ENCODE data around the gene PCDHB8. TPM values are rescaled to one million over a fixed set of nuclear protein-coding genes. Genes with fewer than 3 reads are reported as not detected.
"Not testable (repeated sequence)": the region's sequence is repeated elsewhere in the genome, so short reads cannot be mapped to it uniquely, and the experiment has no call there.

Gene PCDHB8
- polyA plus RNA-seq, 1 donor (not counting 4 experiments of a cell fraction or from before 2014, with no cell fraction given) = not detected

- Histone ChIP-seq H3K27me3 (ENCODE audit: control insufficient read depth, extremely low read depth, insufficient read depth, low read length) (no peaks in the 10 kb centered on the region), H3K79me2 (ENCODE audit: control insufficient read depth, insufficient read depth, low read length) (no peaks in the 10 kb centered on the region), H3K36me3 (ENCODE audit: control insufficient read depth in 2 of 2, extremely low read depth in 1 of 2, insufficient read depth in 2 of 2, low read length in 2 of 2) (no peaks in the 10 kb centered on the region), H4K20me1 (ENCODE audit: control insufficient read depth, extremely low read depth, insufficient read depth, low read length) (no peaks in the 10 kb centered on the region), H3K4me2 (ENCODE audit: control insufficient read depth, extremely low read depth, insufficient read depth, low read depth, low read length) (no peak within 1 kb of the TSS), H3K4me1 (ENCODE audit: control insufficient read depth, extremely low read depth, insufficient read depth, low read length) (no peaks in the 10 kb centered on the region), H3K4me3 (ENCODE audit: control insufficient read depth in 2 of 3, extremely low read depth in 1 of 3, insufficient read depth in 2 of 3, low read depth in 1 of 3, low read length in 3 of 3) (no peak within 1 kb of the TSS), H2AFZ (ENCODE audit: control insufficient read depth, low read length) (no peak within 1 kb of the TSS), H3K9me3 (ENCODE audit: control insufficient read depth, low read depth, low read length) (peaks cover 2% of the 10 kb centered on the region), H3K9ac (ENCODE audit: control insufficient read depth, extremely low read depth, insufficient read depth, low read length) (no peak within 1 kb of the TSS), H3K27ac (ENCODE audit: control insufficient read depth, insufficient read depth, low read length) (no peak within 1 kb of the TSS), H3K9me1 (ENCODE audit: control insufficient read depth, extremely low read depth, insufficient read depth, low read length) (no peaks in the 10 kb centered on the region)
- dilution Hi-C loops (cut with MboI; ENCODE audit: extremely low pct_ligation_motif_present, low sequenced_read_pairs) = no loop called here
- FAIRE-seq (no peak), DNase-seq (ENCODE audit: low read depth, low spot score) (no peak)
- no peak for TF ChIP-seq EZH2 (IDR thresholded peaks at IDR 0.05; ENCODE audit: low read length)
- TF ChIP-seq CTCF (optimal IDR thresholded peaks at IDR 0.05 in 1 of 3, IDR thresholded peaks at IDR 0.05 in 1 of 3, conservative IDR thresholded peaks at IDR 0.05 in 1 of 3; ENCODE audit: extremely low read depth in 1 of 3, insufficient read depth in 2 of 3, low read length in 3 of 3) = no peak
Measured at GRCh38 chr5:141208478-141208877, 30.9 kb downstream of the PCDHB8 start, which contains the start of gene PCDHB12. TSS of gene PCDHB12 (plus strand) at chr5:141208719. CDS start at chr5:141208908, 189 bp downstream.

DNA sequence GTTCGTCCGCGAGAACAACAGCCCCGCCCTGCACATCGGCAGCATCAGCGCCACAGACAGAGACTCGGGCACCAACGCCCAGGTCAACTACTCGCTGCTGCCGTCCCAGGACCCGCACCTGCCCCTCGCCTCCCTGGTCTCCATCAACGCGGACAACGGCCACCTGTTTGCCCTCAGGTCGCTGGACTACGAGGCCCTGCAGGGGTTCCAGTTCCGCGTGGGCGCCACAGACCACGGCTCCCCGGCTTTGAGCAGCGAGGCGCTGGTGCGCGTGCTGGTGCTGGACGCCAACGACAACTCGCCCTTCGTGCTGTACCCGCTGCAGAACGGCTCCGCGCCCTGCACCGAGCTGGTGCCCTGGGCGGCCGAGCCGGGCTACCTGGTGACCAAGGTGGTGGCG, 32.7 kb downstream of the PCDHB8 start:
- DNase-seq (ENCODE audit: low read depth, low spot score); FAIRE-seq; H3K9me3 ChIP-seq (ENCODE audit: control insufficient read depth, low read depth, low read length); H4K20me1 ChIP-seq (ENCODE audit: control insufficient read depth, extremely low read depth, insufficient read depth, low read length); H3K79me2 ChIP-seq (ENCODE audit: control insufficient read depth, insufficient read depth, low read length); H3K36me3 ChIP-seq (ENCODE audit: control insufficient read depth in 2 of 2, extremely low read depth in 1 of 2, insufficient read depth in 2 of 2, low read length in 2 of 2); H3K4me2 ChIP-seq (ENCODE audit: control insufficient read depth, extremely low read depth, insufficient read depth, low read depth, low read length); H3K27ac ChIP-seq (ENCODE audit: control insufficient read depth, insufficient read depth, low read length); H2AFZ ChIP-seq (ENCODE audit: control insufficient read depth, low read length); H3K4me3 ChIP-seq (ENCODE audit: control insufficient read depth in 2 of 3, extremely low read depth in 1 of 3, insufficient read depth in 2 of 3, low read depth in 1 of 3, low read length in 3 of 3); H3K9me1 ChIP-seq (ENCODE audit: control insufficient read depth, extremely low read depth, insufficient read depth, low read length); H3K4me1 ChIP-seq (ENCODE audit: control insufficient read depth, extremely low read depth, insufficient read depth, low read length); H3K9ac ChIP-seq (ENCODE audit: control insufficient read depth, extremely low read depth, insufficient read depth, low read length); dilution Hi-C loops (cut with MboI; ENCODE audit: extremely low pct_ligation_motif_present, low sequenced_read_pairs); H3K27me3 ChIP-seq (ENCODE audit: control insufficient read depth, extremely low read depth, insufficient read depth, low read length): not testable (repeated sequence)

GRCh38 chr5:141210849-141211248, 33.3 kb downstream of the PCDHB8 start:
- H3K27me3 ChIP-seq (ENCODE audit: control insufficient read depth, extremely low read depth, insufficient read depth, low read length); H3K27ac ChIP-seq (ENCODE audit: control insufficient read depth, insufficient read depth, low read length); H3K9ac ChIP-seq (ENCODE audit: control insufficient read depth, extremely low read depth, insufficient read depth, low read length); FAIRE-seq; H3K9me1 ChIP-seq (ENCODE audit: control insufficient read depth, extremely low read depth, insufficient read depth, low read length); dilution Hi-C loops (cut with MboI; ENCODE audit: extremely low pct_ligation_motif_present, low sequenced_read_pairs); H3K79me2 ChIP-seq (ENCODE audit: control insufficient read depth, insufficient read depth, low read length); H3K4me1 ChIP-seq (ENCODE audit: control insufficient read depth, extremely low read depth, insufficient read depth, low read length); H4K20me1 ChIP-seq (ENCODE audit: control insufficient read depth, extremely low read depth, insufficient read depth, low read length); H3K4me2 ChIP-seq (ENCODE audit: control insufficient read depth, extremely low read depth, insufficient read depth, low read depth, low read length); H3K9me3 ChIP-seq (ENCODE audit: control insufficient read depth, low read depth, low read length); H3K4me3 ChIP-seq (ENCODE audit: control insufficient read depth in 2 of 3, extremely low read depth in 1 of 3, insufficient read depth in 2 of 3, low read depth in 1 of 3, low read length in 3 of 3); H2AFZ ChIP-seq (ENCODE audit: control insufficient read depth, low read length); DNase-seq (ENCODE audit: low read depth, low spot score); H3K36me3 ChIP-seq (ENCODE audit: control insufficient read depth in 2 of 2, extremely low read depth in 1 of 2, insufficient read depth in 2 of 2, low read length in 2 of 2): not testable (repeated sequence)

DNA sequence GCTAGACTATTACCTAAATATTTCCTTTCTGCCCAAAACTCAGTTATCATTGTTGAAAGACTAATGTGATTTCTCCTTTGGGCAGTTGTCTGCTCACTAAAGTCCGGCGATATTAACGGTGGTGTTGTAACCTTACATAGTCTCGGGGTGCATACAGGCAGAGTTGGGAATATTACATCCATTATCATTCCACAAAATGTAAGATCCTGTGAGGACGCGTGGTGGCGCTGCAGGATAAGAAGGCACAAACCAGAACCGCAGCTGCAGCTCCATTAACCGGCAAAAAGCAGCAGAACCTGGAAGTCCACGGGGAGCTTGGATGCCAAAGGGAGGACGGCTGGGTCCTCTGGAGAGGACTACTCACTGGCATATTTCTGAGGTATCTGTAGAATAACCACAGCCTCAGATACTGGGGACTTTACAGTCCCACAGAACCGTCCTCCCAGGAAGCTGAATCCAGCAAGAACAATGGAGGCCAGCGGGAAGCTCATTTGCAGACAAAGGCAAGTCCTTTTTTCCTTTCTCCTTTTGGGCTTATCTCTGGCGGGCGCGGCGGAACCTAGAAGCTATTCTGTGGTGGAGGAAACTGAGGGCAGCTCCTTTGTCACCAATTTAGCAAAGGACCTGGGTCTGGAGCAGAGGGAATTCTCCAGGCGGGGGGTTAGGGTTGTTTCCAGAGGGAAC, 36.2 kb downstream of the PCDHB8 start, which contains the start of gene PCDHB13:
TSS of gene PCDHB13 (plus strand) at position 264 of the 684 bp plus-strand sequence. CDS start at position 469, 205 bp downstream.
- H4K20me1 ChIP-seq (ENCODE audit: control insufficient read depth, extremely low read depth, insufficient read depth, low read length); H3K27me3 ChIP-seq (ENCODE audit: control insufficient read depth, extremely low read depth, insufficient read depth, low read length); H3K79me2 ChIP-seq (ENCODE audit: control insufficient read depth, insufficient read depth, low read length); H3K4me3 ChIP-seq (ENCODE audit: control insufficient read depth in 2 of 3, extremely low read depth in 1 of 3, insufficient read depth in 2 of 3, low read depth in 1 of 3, low read length in 3 of 3); H3K9ac ChIP-seq (ENCODE audit: control insufficient read depth, extremely low read depth, insufficient read depth, low read length); H3K4me2 ChIP-seq (ENCODE audit: control insufficient read depth, extremely low read depth, insufficient read depth, low read depth, low read length); DNase-seq (ENCODE audit: low read depth, low spot score); H3K9me1 ChIP-seq (ENCODE audit: control insufficient read depth, extremely low read depth, insufficient read depth, low read length); H3K4me1 ChIP-seq (ENCODE audit: control insufficient read depth, extremely low read depth, insufficient read depth, low read length); H2AFZ ChIP-seq (ENCODE audit: control insufficient read depth, low read length); H3K36me3 ChIP-seq (ENCODE audit: control insufficient read depth in 2 of 2, extremely low read depth in 1 of 2, insufficient read depth in 2 of 2, low read length in 2 of 2); H3K27ac ChIP-seq (ENCODE audit: control insufficient read depth, insufficient read depth, low read length); FAIRE-seq; dilution Hi-C loops (cut with MboI; ENCODE audit: extremely low pct_ligation_motif_present, low sequenced_read_pairs); H3K9me3 ChIP-seq (ENCODE audit: control insufficient read depth, low read depth, low read length): not testable (repeated sequence)
